ENCODE results near the gene B3GAT2. TPM values are rescaled to one million over a fixed set of nuclear protein-coding genes. Genes with fewer than 3 reads are reported as not detected.

The B3GAT2 gene
- total RNA-seq, 2 donors from 2014 or later: 0.31 to 0.42 TPM

GRCh38 chr6:70905742-70906141, 51.1 kb downstream of the B3GAT2 start:
- Histone ChIP-seq H3K27me3 (ENCODE audit: control insufficient read depth, insufficient read depth, low read length, poor library complexity, severe bottlenecking) (no peaks in the 10 kb centered on the region), H3K4me1 (ENCODE audit: control insufficient read depth, insufficient read depth, low read length) (no peaks in the 10 kb centered on the region), H3K9ac (ENCODE audit: extremely low read depth, low read length, poor library complexity, severe bottlenecking) (no peak overlapping the region), H3K27ac (ENCODE audit: low read depth, low read length) (no peak overlapping the region), H3K4me3 (ENCODE audit: low read length) (no peak overlapping the region), H3K36me3 (ENCODE audit: control insufficient read depth, insufficient read depth, low read length) (no peaks in the 10 kb centered on the region), H3K9me3 (ENCODE audit: control insufficient read depth, low read length) (no peaks in the 10 kb centered on the region)
- Mint-ChIP-seq H3K36me3 (ENCODE audit: low read depth) (no peaks in the 10 kb centered on the region), H3K27me3 (ENCODE audit: insufficient read depth) (no peaks in the 10 kb centered on the region), H3K4me3 (no peak overlapping the region), H3K4me1 (peaks cover 5% of the 10 kb centered on the region), H3K27ac (no peak overlapping the region), H3K9me3 (no peaks in the 10 kb centered on the region)
- TF ChIP-seq, protein P1, sequence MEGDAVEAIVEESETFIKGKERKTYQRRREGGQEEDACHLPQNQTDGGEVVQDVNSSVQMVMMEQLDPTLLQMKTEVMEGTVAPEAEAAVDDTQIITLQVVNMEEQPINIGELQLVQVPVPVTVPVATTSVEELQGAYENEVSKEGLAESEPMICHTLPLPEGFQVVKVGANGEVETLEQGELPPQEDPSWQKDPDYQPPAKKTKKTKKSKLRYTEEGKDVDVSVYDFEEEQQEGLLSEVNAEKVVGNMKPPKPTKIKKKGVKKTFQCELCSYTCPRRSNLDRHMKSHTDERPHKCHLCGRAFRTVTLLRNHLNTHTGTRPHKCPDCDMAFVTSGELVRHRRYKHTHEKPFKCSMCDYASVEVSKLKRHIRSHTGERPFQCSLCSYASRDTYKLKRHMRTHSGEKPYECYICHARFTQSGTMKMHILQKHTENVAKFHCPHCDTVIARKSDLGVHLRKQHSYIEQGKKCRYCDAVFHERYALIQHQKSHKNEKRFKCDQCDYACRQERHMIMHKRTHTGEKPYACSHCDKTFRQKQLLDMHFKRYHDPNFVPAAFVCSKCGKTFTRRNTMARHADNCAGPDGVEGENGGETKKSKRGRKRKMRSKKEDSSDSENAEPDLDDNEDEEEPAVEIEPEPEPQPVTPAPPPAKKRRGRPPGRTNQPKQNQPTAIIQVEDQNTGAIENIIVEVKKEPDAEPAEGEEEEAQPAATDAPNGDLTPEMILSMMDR (conservative IDR thresholded peaks at IDR 0.05): no peak
- no CpG with 5 or more reads among the region's 1 CpG for WGBS, 2 experiments (ENCODE audit: insufficient coverage in 1 of 2, insufficient read length in 1 of 2)
- no peak for DNase-seq

- no peaks in the 10 kb centered on the region for H3K9me3 Mint-ChIP-seq
- H3K27ac ChIP-seq (ENCODE audit: low read depth, low read length): no peak overlapping the region
- H3K4me1 ChIP-seq (ENCODE audit: control insufficient read depth, insufficient read depth, low read length): no peaks in the 10 kb centered on the region
- WGBS, 2 experiments (ENCODE audit: insufficient coverage in 1 of 2, insufficient read length in 1 of 2): 66% methylated on average over 2 of the region's 2 CpGs; no CpG with 5 or more reads in 1 of the 2 experiments
- peaks cover 1% of the 10 kb centered on the region for H3K4me1 Mint-ChIP-seq
- no peaks in the 10 kb centered on the region for H3K36me3 ChIP-seq (ENCODE audit: control insufficient read depth, insufficient read depth, low read length)
- no peaks in the 10 kb centered on the region for H3K9me3 ChIP-seq (ENCODE audit: control insufficient read depth, low read length)
- H3K4me3 ChIP-seq (ENCODE audit: low read length): no peak overlapping the region
- DNase-seq: no peak
- no peak overlapping the region for H3K4me3 Mint-ChIP-seq
- TF ChIP-seq, protein P1 (conservative IDR thresholded peaks at IDR 0.05): no peak
- no peaks in the 10 kb centered on the region for H3K27me3 ChIP-seq (ENCODE audit: control insufficient read depth, insufficient read depth, low read length, poor library complexity, severe bottlenecking)
- no peaks in the 10 kb centered on the region for H3K36me3 Mint-ChIP-seq (ENCODE audit: low read depth)
- no peaks in the 10 kb centered on the region for H3K27me3 Mint-ChIP-seq (ENCODE audit: insufficient read depth)
- H3K27ac Mint-ChIP-seq: no peak overlapping the region
- no peak overlapping the region for H3K9ac ChIP-seq (ENCODE audit: extremely low read depth, low read length, poor library complexity, severe bottlenecking)
Measured at GRCh38 chr6:70903665-70904452, 53.0 kb downstream of the B3GAT2 start.

GRCh38 chr6:70901324-70901723, 55.5 kb downstream of the B3GAT2 start:
- no peaks in the 10 kb centered on the region for H3K9me3 Mint-ChIP-seq
- H3K27me3 Mint-ChIP-seq (ENCODE audit: insufficient read depth): no peaks in the 10 kb centered on the region
- no peaks in the 10 kb centered on the region for H3K4me1 Mint-ChIP-seq
- no peak overlapping the region for H3K27ac Mint-ChIP-seq
- Histone ChIP-seq H3K9ac (ENCODE audit: extremely low read depth, low read length, poor library complexity, severe bottlenecking) (no peak overlapping the region), H3K4me3 (ENCODE audit: low read length) (no peak overlapping the region), H3K36me3 (ENCODE audit: control insufficient read depth, insufficient read depth, low read length) (no peaks in the 10 kb centered on the region), H3K4me1 (ENCODE audit: control insufficient read depth, insufficient read depth, low read length) (no peaks in the 10 kb centered on the region), H3K27me3 (ENCODE audit: control insufficient read depth, insufficient read depth, low read length, poor library complexity, severe bottlenecking) (no peaks in the 10 kb centered on the region), H3K27ac (ENCODE audit: low read depth, low read length) (no peak overlapping the region), H3K9me3 (ENCODE audit: control insufficient read depth, low read length) (no peaks in the 10 kb centered on the region)
- WGBS, 2 experiments (ENCODE audit: insufficient coverage in 1 of 2, insufficient read length in 1 of 2): 89 to 93% methylated on average over 2 to 3 of the region's 3 CpGs
- no peaks in the 10 kb centered on the region for H3K36me3 Mint-ChIP-seq (ENCODE audit: low read depth)
- TF ChIP-seq, protein P1 (conservative IDR thresholded peaks at IDR 0.05): peak; percentile 61
- DNase-seq: no peak
- H3K4me3 Mint-ChIP-seq: no peak overlapping the region
